NB4 (cell line): ENCODE measurements around the gene TCF12.

Experiments used
- MYC ChIP-seq: IDR thresholded peaks from 2 replicates; pipeline ENCODE4 v1.6.1; 2011; ENCODE audit warnings: low read depth, low read length
- POLR2A ChIP-seq: IDR thresholded peaks from 2 replicates; pipeline ENCODE4 v1.6.1; 2011; ENCODE audit warnings: mild to moderate bottlenecking; ENCODE audit not compliant: insufficient read length; ENCODE audit errors: extremely low read depth
- TF ChIP-seq, protein P1 (sequence below): IDR thresholded peaks from one replicate; pipeline ENCODE4 v1.5.1; 2012; ENCODE audit warnings: low read depth, low read length
- TF ChIP-seq, protein P2 (sequence below): IDR thresholded peaks from 2 replicates; pipeline ENCODE4 v1.6.1; 2011; ENCODE audit warnings: low read depth, low read length

DNA sequence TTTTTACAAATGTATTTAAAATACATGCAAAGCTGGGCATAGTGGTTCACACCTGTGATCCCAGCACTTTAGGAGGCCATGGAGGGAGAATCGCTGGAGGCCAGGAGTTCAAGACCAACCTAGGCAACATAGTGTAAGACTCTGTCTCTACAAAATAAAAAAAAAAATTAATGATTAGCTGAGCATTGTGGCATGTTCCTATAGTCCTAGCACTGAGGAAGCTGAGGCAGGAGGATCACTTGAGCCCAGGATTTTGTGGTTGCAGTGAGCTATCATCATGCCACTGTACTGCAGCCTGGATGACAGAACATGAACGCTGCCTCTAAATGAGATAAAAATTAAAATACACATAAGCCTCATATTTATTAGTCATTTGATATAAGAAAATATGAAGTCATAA lies 142.8 kb downstream of the TCF12 start:
- TF ChIP-seq, protein P1, sequence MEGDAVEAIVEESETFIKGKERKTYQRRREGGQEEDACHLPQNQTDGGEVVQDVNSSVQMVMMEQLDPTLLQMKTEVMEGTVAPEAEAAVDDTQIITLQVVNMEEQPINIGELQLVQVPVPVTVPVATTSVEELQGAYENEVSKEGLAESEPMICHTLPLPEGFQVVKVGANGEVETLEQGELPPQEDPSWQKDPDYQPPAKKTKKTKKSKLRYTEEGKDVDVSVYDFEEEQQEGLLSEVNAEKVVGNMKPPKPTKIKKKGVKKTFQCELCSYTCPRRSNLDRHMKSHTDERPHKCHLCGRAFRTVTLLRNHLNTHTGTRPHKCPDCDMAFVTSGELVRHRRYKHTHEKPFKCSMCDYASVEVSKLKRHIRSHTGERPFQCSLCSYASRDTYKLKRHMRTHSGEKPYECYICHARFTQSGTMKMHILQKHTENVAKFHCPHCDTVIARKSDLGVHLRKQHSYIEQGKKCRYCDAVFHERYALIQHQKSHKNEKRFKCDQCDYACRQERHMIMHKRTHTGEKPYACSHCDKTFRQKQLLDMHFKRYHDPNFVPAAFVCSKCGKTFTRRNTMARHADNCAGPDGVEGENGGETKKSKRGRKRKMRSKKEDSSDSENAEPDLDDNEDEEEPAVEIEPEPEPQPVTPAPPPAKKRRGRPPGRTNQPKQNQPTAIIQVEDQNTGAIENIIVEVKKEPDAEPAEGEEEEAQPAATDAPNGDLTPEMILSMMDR = no peak
- TF ChIP-seq, protein P2, sequence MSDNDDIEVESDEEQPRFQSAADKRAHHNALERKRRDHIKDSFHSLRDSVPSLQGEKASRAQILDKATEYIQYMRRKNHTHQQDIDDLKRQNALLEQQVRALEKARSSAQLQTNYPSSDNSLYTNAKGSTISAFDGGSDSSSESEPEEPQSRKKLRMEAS = no peak
- TF ChIP-seq POLR2A = no peak
- no peak for TF ChIP-seq MYC
